Endothelial cell (in vitro differentiated cells): ENCODE measurements around the gene UBE2Q1. TPM values are rescaled to one million over a fixed set of nuclear protein-coding genes. Genes with fewer than 3 reads are reported as not detected.

Experiments
- DNase-seq: peaks from one replicate; pipeline ENCODE4 v3.0.0; 2021; ENCODE audit warnings: low spot score
- H3K27ac Mint-ChIP-seq: one replicate; pipeline ENCODE4 v1.8.0; 2021; ENCODE audit warnings: mixed read lengths, inconsistent platforms; ENCODE audit not compliant: unreplicated experiment
- H3K27me3 Mint-ChIP-seq: one replicate; pipeline ENCODE4 v1.8.0; 2021; ENCODE audit warnings: mild to moderate bottlenecking, moderate library complexity, mixed read lengths, inconsistent platforms; ENCODE audit not compliant: unreplicated experiment
- H3K36me3 Mint-ChIP-seq: one replicate; pipeline ENCODE4 v1.8.0; 2021; ENCODE audit warnings: mild to moderate bottlenecking, low read depth, mixed read lengths, inconsistent platforms; ENCODE audit not compliant: unreplicated experiment
- H3K4me1 Mint-ChIP-seq: one replicate; pipeline ENCODE4 v1.8.0; 2021; ENCODE audit warnings: mild to moderate bottlenecking, mixed read lengths, inconsistent platforms; ENCODE audit not compliant: unreplicated experiment
- H3K4me3 Mint-ChIP-seq: one replicate; pipeline ENCODE4 v1.8.0; 2021; ENCODE audit warnings: mild to moderate bottlenecking, mixed read lengths, inconsistent platforms; ENCODE audit not compliant: unreplicated experiment
- H3K9me3 Mint-ChIP-seq: one replicate; pipeline ENCODE4 v1.8.0; 2021; ENCODE audit warnings: mixed read lengths, inconsistent platforms; ENCODE audit not compliant: unreplicated experiment
- total RNA-seq: library from RNA; stranded (reverse); fragmentation: NEBNext Ultra II Directional; extraction: Animal tissue kit (Norgen Biotek cat#: 25700); gene quantifications from one replicate; pipeline ENCODE4 v1.2.1, GENCODE V29; 2021; ENCODE audit not compliant: unreplicated experiment
- TF ChIP-seq, protein P1 (sequence below): fragments of 200-600 bp; sonication (generic); IDR thresholded peaks from one replicate; pipeline ENCODE4 v1.5.0; 2021; ENCODE audit warnings: antibody characterized with exemption; ENCODE audit not compliant: unreplicated experiment

The UBE2Q1 gene
- total RNA-seq, 1 donor from 2014 or later, result 73.9 TPM

GRCh38 chr1:154586231-154586630 lies 27.8 kb upstream of the UBE2Q1 start:
- Mint-ChIP-seq H3K27me3 (no peaks in the 10 kb centered on the region), H3K27ac (no peak overlapping the region), H3K36me3 (peaks cover 60% of the 10 kb centered on the region), H3K4me1 (peaks cover 21% of the 10 kb centered on the region), H3K9me3 (no peaks in the 10 kb centered on the region), H3K4me3 (no peak overlapping the region)
- TF ChIP-seq, protein P1, sequence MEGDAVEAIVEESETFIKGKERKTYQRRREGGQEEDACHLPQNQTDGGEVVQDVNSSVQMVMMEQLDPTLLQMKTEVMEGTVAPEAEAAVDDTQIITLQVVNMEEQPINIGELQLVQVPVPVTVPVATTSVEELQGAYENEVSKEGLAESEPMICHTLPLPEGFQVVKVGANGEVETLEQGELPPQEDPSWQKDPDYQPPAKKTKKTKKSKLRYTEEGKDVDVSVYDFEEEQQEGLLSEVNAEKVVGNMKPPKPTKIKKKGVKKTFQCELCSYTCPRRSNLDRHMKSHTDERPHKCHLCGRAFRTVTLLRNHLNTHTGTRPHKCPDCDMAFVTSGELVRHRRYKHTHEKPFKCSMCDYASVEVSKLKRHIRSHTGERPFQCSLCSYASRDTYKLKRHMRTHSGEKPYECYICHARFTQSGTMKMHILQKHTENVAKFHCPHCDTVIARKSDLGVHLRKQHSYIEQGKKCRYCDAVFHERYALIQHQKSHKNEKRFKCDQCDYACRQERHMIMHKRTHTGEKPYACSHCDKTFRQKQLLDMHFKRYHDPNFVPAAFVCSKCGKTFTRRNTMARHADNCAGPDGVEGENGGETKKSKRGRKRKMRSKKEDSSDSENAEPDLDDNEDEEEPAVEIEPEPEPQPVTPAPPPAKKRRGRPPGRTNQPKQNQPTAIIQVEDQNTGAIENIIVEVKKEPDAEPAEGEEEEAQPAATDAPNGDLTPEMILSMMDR, result no peak
- DNase-seq, result no peak

DNA sequence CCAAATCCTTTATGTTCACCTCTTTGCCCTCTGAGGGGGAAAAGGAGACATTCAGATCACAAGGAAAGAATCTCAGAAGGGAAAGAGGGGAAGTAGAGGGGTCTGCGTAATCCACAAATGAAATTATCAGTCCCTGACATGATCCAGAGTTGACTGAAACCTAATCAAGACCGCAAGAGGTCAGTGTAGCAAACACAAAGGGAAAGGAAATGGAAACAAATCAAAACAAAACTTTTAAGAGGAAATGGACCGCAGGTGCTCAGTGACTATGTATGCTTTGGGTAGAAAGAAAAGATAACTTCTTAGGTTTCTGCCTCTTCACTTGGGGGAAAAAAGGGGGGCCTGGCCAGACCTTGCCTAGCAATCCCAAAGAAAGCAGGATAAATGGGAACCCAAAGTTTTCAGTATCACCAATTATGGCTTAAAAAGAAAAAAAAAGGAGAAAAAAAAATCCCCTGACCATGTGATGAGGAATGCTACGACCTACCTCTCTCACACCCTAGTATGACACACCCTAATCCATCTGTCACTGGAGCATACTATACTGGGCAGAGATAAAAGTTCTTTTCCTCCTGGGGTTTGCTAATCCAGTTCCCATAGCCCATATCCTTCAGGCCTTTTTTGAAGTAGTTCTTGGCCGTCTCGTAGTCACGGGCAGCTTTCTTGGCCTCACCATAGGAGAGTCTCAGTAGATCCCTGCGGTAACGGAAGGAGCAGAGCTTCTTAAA lies 26.0 kb upstream of the UBE2Q1 start:
- Mint-ChIP-seq H3K4me3 (no peak overlapping the region), H3K4me1 (peaks cover 18% of the 10 kb centered on the region), H3K27ac (peak overlapping the region; percentile 48), H3K36me3 (peaks cover 57% of the 10 kb centered on the region), H3K9me3 (no peaks in the 10 kb centered on the region), H3K27me3 (peaks cover 5% of the 10 kb centered on the region)
- DNase-seq, result no peak
- TF ChIP-seq, protein P1, result no peak

- Mint-ChIP-seq H3K9me3 (no peaks in the 10 kb centered on the region), H3K4me3 (no peak overlapping the region), H3K27ac (no peak overlapping the region), H3K36me3 (peaks cover 59% of the 10 kb centered on the region), H3K4me1 (peaks cover 20% of the 10 kb centered on the region), H3K27me3 (peaks cover 9% of the 10 kb centered on the region)
- TF ChIP-seq, protein P1, result no peak
- no peak for DNase-seq
These were observed 25.3 kb upstream of the UBE2Q1 start for GRCh38 chr1:154583773-154584172.

- H3K4me1 Mint-ChIP-seq, result peaks cover 27% of the 10 kb centered on the region
- no peak for DNase-seq
- TF ChIP-seq, protein P1, result no peak
- no peak overlapping the region for H3K27ac Mint-ChIP-seq
- peaks cover 11% of the 10 kb centered on the region for H3K27me3 Mint-ChIP-seq
- no peak overlapping the region for H3K4me3 Mint-ChIP-seq
- H3K9me3 Mint-ChIP-seq, result no peaks in the 10 kb centered on the region
- H3K36me3 Mint-ChIP-seq, result peaks cover 54% of the 10 kb centered on the region
These were observed 24.4 kb upstream of the UBE2Q1 start for GRCh38 chr1:154582885-154583284.

DNA sequence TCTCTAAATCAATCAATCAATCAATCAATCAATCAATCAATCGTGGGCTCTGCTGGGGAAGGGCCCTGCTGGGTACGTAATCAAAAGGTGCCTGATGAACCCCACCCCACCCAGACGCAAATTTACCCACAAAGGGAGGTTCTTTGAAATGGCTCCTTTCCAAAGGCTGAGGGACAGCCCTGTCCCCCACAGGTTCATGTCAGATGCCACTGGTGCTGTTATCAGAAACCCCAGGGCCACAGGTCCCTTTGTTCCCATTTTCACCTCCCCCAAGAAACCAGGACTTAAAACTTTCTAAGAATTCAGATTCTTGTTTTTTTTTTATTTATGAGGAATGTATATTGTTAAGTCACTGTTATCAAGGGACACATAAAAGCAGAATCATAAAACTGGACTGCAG lies 23.3 kb upstream of the UBE2Q1 start:
- Mint-ChIP-seq H3K4me1 (peaks cover 30% of the 10 kb centered on the region), H3K27me3 (peaks cover 13% of the 10 kb centered on the region), H3K4me3 (peak overlapping the region; percentile 68), H3K27ac (no peak overlapping the region), H3K9me3 (no peaks in the 10 kb centered on the region), H3K36me3 (peaks cover 44% of the 10 kb centered on the region)
- DNase-seq, result no peak
- TF ChIP-seq, protein P1, result no peak
